ENCODE data around the gene RPS10.

- no peak for TF ChIP-seq CTCF (conservative IDR thresholded peaks at IDR 0.05)
- TF ChIP-seq ZFX (IDR thresholded peaks at IDR 0.05) = no peak
Measured at GRCh38 chr6:34375833-34376232, 50.0 kb downstream of the RPS10 start.

All from C4-2B (cell line).